ENCODE data around the gene CNGA2. TPM values are rescaled to one million over a fixed set of nuclear protein-coding genes. Genes with fewer than 3 reads are reported as not detected.

The CNGA2 gene
- total RNA-seq, 3 donors from 2014 or later = not detected

GRCh38 chrX:151776181-151776731, 41.7 kb downstream of the CNGA2 start:
- H3K4me3 ChIP-seq = no peak overlapping the region
- H3K4me1 ChIP-seq (ENCODE audit: low read depth) = no peaks in the 10 kb centered on the region
- H3K36me3 ChIP-seq (ENCODE audit: low read depth) = no peaks in the 10 kb centered on the region
- no peak for ATAC-seq
- TF ChIP-seq CTCF (IDR thresholded peaks at IDR 0.05) = no peak
- no peaks in the 10 kb centered on the region for H3K9me3 ChIP-seq
- peak in 1 of 3 donors; percentile 2 for DNase-seq
- intact Hi-C loops (cut with DNase I, micrococcal nuclease) = no loop called here

- TF ChIP-seq CTCF (IDR thresholded peaks at IDR 0.05) = no peak
- ATAC-seq = no peak
- Histone ChIP-seq H3K4me3 (no peak overlapping the region), H3K4me1 (ENCODE audit: low read depth) (no peaks in the 10 kb centered on the region), H3K9me3 (no peaks in the 10 kb centered on the region), H3K36me3 (ENCODE audit: low read depth) (no peaks in the 10 kb centered on the region)
- DNase-seq = no peak
- intact Hi-C loops (cut with DNase I, micrococcal nuclease) = no loop called here
Observed at GRCh38 chrX:151776936-151777335, 42.4 kb downstream of the CNGA2 start.

- no peaks in the 10 kb centered on the region for H3K9me3 ChIP-seq
- TF ChIP-seq CTCF (IDR thresholded peaks at IDR 0.05) = no peak
- ATAC-seq (no peak), DNase-seq (no peak)
- H3K4me3 ChIP-seq = no peak overlapping the region
- intact Hi-C loops (cut with DNase I, micrococcal nuclease) = no loop called here
- H3K4me1 ChIP-seq (ENCODE audit: low read depth) = no peaks in the 10 kb centered on the region
- no peaks in the 10 kb centered on the region for H3K36me3 ChIP-seq (ENCODE audit: low read depth)
Observed at GRCh38 chrX:151779258-151779657, 44.7 kb downstream of the CNGA2 start.

- DNase-seq (no peak), ATAC-seq (no peak)
- Histone ChIP-seq H3K4me3 (no peak overlapping the region), H3K9me3 (no peaks in the 10 kb centered on the region), H3K4me1 (ENCODE audit: low read depth) (no peaks in the 10 kb centered on the region), H3K36me3 (ENCODE audit: low read depth) (no peaks in the 10 kb centered on the region)
- no peak for TF ChIP-seq CTCF (IDR thresholded peaks at IDR 0.05)
- intact Hi-C loops (cut with DNase I, micrococcal nuclease) = no loop called here
Observed at GRCh38 chrX:151780621-151781020, 46.1 kb downstream of the CNGA2 start.

- peak; percentile 39 for ATAC-seq
- DNase-seq = peak in 2 of 3 donors; percentile 16 to 33
- no peaks in the 10 kb centered on the region for H3K9me3 ChIP-seq
Observed at GRCh38 chrX:151789179-151789800, 54.7 kb downstream of the CNGA2 start.

More at GRCh38 chrX:151789179-151789800, 54.7 kb downstream of the CNGA2 start:
- intact Hi-C loops (cut with DNase I, micrococcal nuclease) = no loop called here
- no peaks in the 10 kb centered on the region for H3K4me1 ChIP-seq (ENCODE audit: low read depth)
- H3K36me3 ChIP-seq (ENCODE audit: low read depth) = no peaks in the 10 kb centered on the region
- no peak overlapping the region for H3K4me3 ChIP-seq
- TF ChIP-seq CTCF (IDR thresholded peaks at IDR 0.05) = no peak
